WTC11 (cell line): ENCODE results near the gene DLG1. TPM values are rescaled to one million over a fixed set of nuclear protein-coding genes. Genes with fewer than 3 reads are reported as not detected.

ENCODE experiments used
- ATAC-seq: fragments of 200-7000 bp; cut with Tn5 transposase; 2 replicates; pipeline ENCODE4 v1.10.0; 2021; ENCODE audit warnings: mild to moderate bottlenecking, moderate library complexity
- CTCF ChIA-PET: fragments of 300-600 bp; sonication (Branson Sonifier 250); formaldehyde crosslinking; loops from one replicate; lab custom pipeline; 2021; ENCODE audit warnings: antibody characterized with exemption; lab: Charles Lee
- POLR2A ChIA-PET: fragments of 350-600 bp; sonication (Branson Sonifier 250); formaldehyde crosslinking; loops from one replicate; lab custom pipeline; 2021; ENCODE audit warnings: antibody characterized with exemption; lab: Charles Lee
- DNase-seq: peaks from one replicate; pipeline ENCODE4 v3.0.0; 2021; ENCODE audit warnings: low spot score
- H3K27ac Mint-ChIP-seq: 2 replicates; pipeline ENCODE4 v1.8.0; 2021; ENCODE audit warnings: mixed read lengths
- H3K27me3 Mint-ChIP-seq: 2 replicates; pipeline ENCODE4 v1.8.0; 2021; ENCODE audit warnings: low read depth, mild to moderate bottlenecking, moderate library complexity, mixed read lengths
- H3K36me3 Mint-ChIP-seq: 2 replicates; pipeline ENCODE4 v1.8.0; 2021; ENCODE audit warnings: mixed read lengths
- H3K4me1 Mint-ChIP-seq: 2 replicates; pipeline ENCODE4 v1.8.0; 2022; ENCODE audit warnings: mixed read lengths
- H3K4me3 Mint-ChIP-seq: 2 replicates; pipeline ENCODE4 v1.8.0; 2021; ENCODE audit warnings: mild to moderate bottlenecking, moderate library complexity, mixed read lengths
- H3K9me3 Mint-ChIP-seq: 2 replicates; pipeline ENCODE4 v1.8.0; 2021; ENCODE audit warnings: mixed read lengths
- CBFB ChIP-seq: sonication (generic); formaldehyde crosslinking; IDR thresholded peaks from 2 replicates; pipeline ENCODE4 v1.8.1; 2022; ENCODE audit warnings: mild to moderate bottlenecking, low read depth, missing genetic modification reagents
- CREB1 ChIP-seq: sonication (generic); formaldehyde crosslinking; IDR thresholded peaks from 2 replicates; pipeline ENCODE4 v1.8.0; 2023; ENCODE audit warnings: mild to moderate bottlenecking, missing genetic modification reagents
- ELF4 ChIP-seq: sonication (generic); formaldehyde crosslinking; IDR thresholded peaks from 2 replicates; pipeline ENCODE4 v1.8.1; 2022; ENCODE audit warnings: low read depth, mild to moderate bottlenecking, moderate library complexity, missing genetic modification reagents
- ETV6 ChIP-seq: sonication (generic); formaldehyde crosslinking; IDR thresholded peaks from 2 replicates; pipeline ENCODE4 v1.8.1; 2022; ENCODE audit warnings: mild to moderate bottlenecking, missing genetic modification reagents
- FOXK1 ChIP-seq: sonication (generic); formaldehyde crosslinking; IDR thresholded peaks from 2 replicates; pipeline ENCODE4 v1.8.0; 2022; ENCODE audit warnings: mild to moderate bottlenecking, moderate library complexity, missing genetic modification reagents
- GTF2I ChIP-seq: fragments of 250-450 bp; sonication (Bioruptor Pico); conservative IDR thresholded peaks from 2 replicates; pipeline ENCODE4 v1.4.0; 2021; ENCODE audit warnings: mild to moderate bottlenecking
- NFYB ChIP-seq: sonication (generic); formaldehyde crosslinking; conservative IDR thresholded peaks from 2 replicates; pipeline ENCODE4 v1.8.0; 2022; ENCODE audit warnings: low read depth, missing genetic modification reagents
- NR1H2 ChIP-seq: sonication (generic); formaldehyde crosslinking; IDR thresholded peaks from 2 replicates; pipeline ENCODE4 v1.9.0; 2021; ENCODE audit warnings: mild to moderate bottlenecking, moderate library complexity, missing genetic modification reagents
- SOX15 ChIP-seq: fragments of 250-450 bp; sonication (Bioruptor Pico); IDR thresholded peaks from 2 replicates; pipeline ENCODE4 v1.9.0; 2021; ENCODE audit warnings: mild to moderate bottlenecking
- ZNF317 ChIP-seq: sonication (generic); formaldehyde crosslinking; IDR thresholded peaks from 2 replicates; pipeline ENCODE4 v1.8.1; 2023; ENCODE audit warnings: low read depth, mild to moderate bottlenecking, moderate library complexity, missing genetic modification reagents, borderline replicate concordance
- ZNF416 ChIP-seq: fragments of 250-450 bp; sonication (Bioruptor Pico); IDR thresholded peaks from 2 replicates; pipeline ENCODE4 v1.9.0; 2021; ENCODE audit warnings: mild to moderate bottlenecking, inconsistent platforms
- total RNA-seq: library from RNA; stranded (reverse); gene quantifications from 3 replicates; pipeline ENCODE4 v1.2.3, GENCODE V29; 2021
- TF ChIP-seq, protein P1 (sequence below): sonication (generic); formaldehyde crosslinking; IDR thresholded peaks from 2 replicates; pipeline ENCODE4 v1.8.0; 2023; ENCODE audit warnings: missing genetic modification reagents, mild to moderate bottlenecking, borderline replicate concordance
- TF ChIP-seq, protein P2 (sequence below): fragments of 250-450 bp; sonication (Bioruptor Pico); IDR thresholded peaks from 2 replicates; pipeline ENCODE4 v2.1.2; 2022; ENCODE audit warnings: mild to moderate bottlenecking, moderate library complexity
- TF ChIP-seq, protein P3 (sequence below): sonication (generic); formaldehyde crosslinking; IDR thresholded peaks from 2 replicates; pipeline ENCODE4 v1.8.0; 2022; ENCODE audit warnings: mild to moderate bottlenecking, missing genetic modification reagents
- TF ChIP-seq, protein P4 (sequence below): sonication (generic); formaldehyde crosslinking; IDR thresholded peaks from 2 replicates; pipeline ENCODE4 v1.8.1; 2023; ENCODE audit warnings: mild to moderate bottlenecking, missing genetic modification reagents
- TF ChIP-seq, protein P5 (sequence below): fragments of 250-450 bp; sonication (Bioruptor Pico); IDR thresholded peaks from 2 replicates; pipeline ENCODE4 v1.8.0; 2021; ENCODE audit warnings: mild to moderate bottlenecking
- TF ChIP-seq, protein P6 (sequence below): sonication (generic); formaldehyde crosslinking; IDR thresholded peaks from 2 replicates; pipeline ENCODE4 v1.8.1; 2023; ENCODE audit warnings: mild to moderate bottlenecking, missing genetic modification reagents, borderline replicate concordance

The DLG1 gene
- total RNA-seq, 1 experiment from 2014 or later, result 81.1 TPM

DNA sequence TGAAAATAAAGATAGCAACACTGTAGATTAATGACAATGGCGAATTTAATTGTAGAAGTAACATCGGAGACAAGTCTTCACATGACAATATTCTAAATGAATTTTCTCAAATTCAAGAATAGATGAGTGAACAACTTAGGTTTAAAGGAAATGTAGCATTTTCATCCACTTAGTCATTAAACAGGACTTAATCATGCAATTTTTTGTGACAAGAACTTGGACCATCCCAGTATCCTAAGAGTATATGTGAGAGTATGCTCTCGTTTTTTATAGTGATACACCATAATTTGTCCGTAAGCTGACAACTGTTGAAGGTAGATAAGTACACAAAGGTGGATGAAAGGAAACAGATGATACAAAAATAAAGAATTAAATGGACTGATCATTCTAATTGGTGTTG lies 81.5 kb downstream of the DLG1 start (continued):
- TF ChIP-seq, protein P1, sequence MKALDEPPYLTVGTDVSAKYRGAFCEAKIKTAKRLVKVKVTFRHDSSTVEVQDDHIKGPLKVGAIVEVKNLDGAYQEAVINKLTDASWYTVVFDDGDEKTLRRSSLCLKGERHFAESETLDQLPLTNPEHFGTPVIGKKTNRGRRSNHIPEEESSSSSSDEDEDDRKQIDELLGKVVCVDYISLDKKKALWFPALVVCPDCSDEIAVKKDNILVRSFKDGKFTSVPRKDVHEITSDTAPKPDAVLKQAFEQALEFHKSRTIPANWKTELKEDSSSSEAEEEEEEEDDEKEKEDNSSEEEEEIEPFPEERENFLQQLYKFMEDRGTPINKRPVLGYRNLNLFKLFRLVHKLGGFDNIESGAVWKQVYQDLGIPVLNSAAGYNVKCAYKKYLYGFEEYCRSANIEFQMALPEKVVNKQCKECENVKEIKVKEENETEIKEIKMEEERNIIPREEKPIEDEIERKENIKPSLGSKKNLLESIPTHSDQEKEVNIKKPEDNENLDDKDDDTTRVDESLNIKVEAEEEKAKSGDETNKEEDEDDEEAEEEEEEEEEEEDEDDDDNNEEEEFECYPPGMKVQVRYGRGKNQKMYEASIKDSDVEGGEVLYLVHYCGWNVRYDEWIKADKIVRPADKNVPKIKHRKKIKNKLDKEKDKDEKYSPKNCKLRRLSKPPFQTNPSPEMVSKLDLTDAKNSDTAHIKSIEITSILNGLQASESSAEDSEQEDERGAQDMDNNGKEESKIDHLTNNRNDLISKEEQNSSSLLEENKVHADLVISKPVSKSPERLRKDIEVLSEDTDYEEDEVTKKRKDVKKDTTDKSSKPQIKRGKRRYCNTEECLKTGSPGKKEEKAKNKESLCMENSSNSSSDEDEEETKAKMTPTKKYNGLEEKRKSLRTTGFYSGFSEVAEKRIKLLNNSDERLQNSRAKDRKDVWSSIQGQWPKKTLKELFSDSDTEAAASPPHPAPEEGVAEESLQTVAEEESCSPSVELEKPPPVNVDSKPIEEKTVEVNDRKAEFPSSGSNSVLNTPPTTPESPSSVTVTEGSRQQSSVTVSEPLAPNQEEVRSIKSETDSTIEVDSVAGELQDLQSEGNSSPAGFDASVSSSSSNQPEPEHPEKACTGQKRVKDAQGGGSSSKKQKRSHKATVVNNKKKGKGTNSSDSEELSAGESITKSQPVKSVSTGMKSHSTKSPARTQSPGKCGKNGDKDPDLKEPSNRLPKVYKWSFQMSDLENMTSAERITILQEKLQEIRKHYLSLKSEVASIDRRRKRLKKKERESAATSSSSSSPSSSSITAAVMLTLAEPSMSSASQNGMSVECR (CRISPR knock-in tag), result no peak
- TF ChIP-seq, protein P2, sequence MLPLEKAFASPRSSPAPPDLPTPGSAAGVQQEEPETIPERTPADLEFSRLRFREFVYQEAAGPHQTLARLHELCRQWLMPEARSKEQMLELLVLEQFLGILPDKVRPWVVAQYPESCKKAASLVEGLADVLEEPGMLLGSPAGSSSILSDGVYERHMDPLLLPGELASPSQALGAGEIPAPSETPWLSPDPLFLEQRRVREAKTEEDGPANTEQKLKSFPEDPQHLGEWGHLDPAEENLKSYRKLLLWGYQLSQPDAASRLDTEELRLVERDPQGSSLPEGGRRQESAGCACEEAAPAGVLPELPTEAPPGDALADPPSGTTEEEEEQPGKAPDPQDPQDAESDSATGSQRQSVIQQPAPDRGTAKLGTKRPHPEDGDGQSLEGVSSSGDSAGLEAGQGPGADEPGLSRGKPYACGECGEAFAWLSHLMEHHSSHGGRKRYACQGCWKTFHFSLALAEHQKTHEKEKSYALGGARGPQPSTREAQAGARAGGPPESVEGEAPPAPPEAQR, result no peak
- no peak for TF ChIP-seq ZNF416 (CRISPR knock-in tag)
- no peak for TF ChIP-seq ZNF317 (CRISPR knock-in tag)
- no peak for TF ChIP-seq NR1H2
- no peak for TF ChIP-seq CBFB

DNA sequence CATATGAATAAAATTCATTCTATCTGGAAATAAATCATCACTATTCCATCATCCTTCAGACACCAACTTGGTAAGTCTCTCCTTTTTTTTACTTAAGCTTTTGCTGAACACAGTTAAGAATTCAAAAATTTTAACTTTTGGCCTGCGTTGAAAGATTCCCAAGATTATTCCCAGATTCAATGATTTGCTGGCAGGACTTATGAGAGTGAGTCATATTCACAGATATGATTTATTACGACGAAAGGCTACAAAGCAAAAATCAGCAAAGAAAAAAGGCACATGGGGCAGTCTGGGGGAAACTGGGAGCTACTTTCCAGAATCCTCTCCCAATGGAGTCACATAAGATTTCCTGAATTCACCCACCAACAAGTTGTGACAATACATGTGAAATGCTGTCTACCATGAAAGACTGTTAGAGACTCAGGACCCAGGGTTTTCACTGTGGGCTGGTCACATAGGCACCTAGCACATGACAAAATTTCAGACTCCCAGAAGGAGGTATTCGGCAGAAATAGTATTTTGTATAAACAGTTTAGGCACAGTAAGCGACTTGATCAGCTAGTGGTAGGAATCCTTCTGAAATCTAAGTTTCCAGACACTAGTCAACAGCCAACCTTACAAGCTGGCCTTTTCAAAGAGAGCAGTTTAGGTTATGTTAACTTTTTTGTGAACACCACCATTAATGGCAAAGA lies 82.1 kb downstream of the DLG1 start:
- Mint-ChIP-seq H3K4me3 (no peak overlapping the region), H3K9me3 (peaks cover 6% of the 10 kb centered on the region), H3K27ac (peak overlapping the region; percentile 5), H3K4me1 (peaks cover 64% of the 10 kb centered on the region), H3K27me3 (no peaks in the 10 kb centered on the region), H3K36me3 (peaks cover 5% of the 10 kb centered on the region; the same call in 1 of the 2 replicates)
- DNase-seq, result no peak
- no peak for ATAC-seq
- CTCF ChIA-PET, result interaction anchor here (0.7 to 1.7 kb wide), 3 partner anchors 29 to 1976 kb away, joined by 3 to 7 read pairs (median 3); no protein-coding TSS in a partner anchor
- POLR2A ChIA-PET, result interaction anchor here (0.6 kb wide), 1 partner anchor 78 kb away, joined by 3 read pairs; no protein-coding TSS in a partner anchor
- no peak for TF ChIP-seq ELF4 (CRISPR knock-in tag)
- TF ChIP-seq, protein P3, sequence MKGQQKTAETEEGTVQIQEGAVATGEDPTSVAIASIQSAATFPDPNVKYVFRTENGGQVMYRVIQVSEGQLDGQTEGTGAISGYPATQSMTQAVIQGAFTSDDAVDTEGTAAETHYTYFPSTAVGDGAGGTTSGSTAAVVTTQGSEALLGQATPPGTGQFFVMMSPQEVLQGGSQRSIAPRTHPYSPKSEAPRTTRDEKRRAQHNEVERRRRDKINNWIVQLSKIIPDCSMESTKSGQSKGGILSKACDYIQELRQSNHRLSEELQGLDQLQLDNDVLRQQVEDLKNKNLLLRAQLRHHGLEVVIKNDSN (CRISPR knock-in tag), result no peak
- no peak for TF ChIP-seq GTF2I (CRISPR knock-in tag)
- no peak for TF ChIP-seq ETV6 (CRISPR knock-in tag)
- TF ChIP-seq, protein P4, sequence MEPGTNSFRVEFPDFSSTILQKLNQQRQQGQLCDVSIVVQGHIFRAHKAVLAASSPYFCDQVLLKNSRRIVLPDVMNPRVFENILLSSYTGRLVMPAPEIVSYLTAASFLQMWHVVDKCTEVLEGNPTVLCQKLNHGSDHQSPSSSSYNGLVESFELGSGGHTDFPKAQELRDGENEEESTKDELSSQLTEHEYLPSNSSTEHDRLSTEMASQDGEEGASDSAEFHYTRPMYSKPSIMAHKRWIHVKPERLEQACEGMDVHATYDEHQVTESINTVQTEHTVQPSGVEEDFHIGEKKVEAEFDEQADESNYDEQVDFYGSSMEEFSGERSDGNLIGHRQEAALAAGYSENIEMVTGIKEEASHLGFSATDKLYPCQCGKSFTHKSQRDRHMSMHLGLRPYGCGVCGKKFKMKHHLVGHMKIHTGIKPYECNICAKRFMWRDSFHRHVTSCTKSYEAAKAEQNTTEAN (CRISPR knock-in tag), result no peak
- TF ChIP-seq, protein P1 (CRISPR knock-in tag), result no peak
- TF ChIP-seq, protein P5, sequence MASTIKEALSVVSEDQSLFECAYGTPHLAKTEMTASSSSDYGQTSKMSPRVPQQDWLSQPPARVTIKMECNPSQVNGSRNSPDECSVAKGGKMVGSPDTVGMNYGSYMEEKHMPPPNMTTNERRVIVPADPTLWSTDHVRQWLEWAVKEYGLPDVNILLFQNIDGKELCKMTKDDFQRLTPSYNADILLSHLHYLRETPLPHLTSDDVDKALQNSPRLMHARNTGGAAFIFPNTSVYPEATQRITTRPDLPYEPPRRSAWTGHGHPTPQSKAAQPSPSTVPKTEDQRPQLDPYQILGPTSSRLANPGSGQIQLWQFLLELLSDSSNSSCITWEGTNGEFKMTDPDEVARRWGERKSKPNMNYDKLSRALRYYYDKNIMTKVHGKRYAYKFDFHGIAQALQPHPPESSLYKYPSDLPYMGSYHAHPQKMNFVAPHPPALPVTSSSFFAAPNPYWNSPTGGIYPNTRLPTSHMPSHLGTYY, result no peak
- TF ChIP-seq NFYB (CRISPR knock-in tag), result no peak
- TF ChIP-seq FOXK1 (CRISPR knock-in tag), result no peak
- no peak for TF ChIP-seq CREB1 (CRISPR knock-in tag)
- TF ChIP-seq SOX15 (CRISPR knock-in tag), result no peak
- TF ChIP-seq, protein P6, sequence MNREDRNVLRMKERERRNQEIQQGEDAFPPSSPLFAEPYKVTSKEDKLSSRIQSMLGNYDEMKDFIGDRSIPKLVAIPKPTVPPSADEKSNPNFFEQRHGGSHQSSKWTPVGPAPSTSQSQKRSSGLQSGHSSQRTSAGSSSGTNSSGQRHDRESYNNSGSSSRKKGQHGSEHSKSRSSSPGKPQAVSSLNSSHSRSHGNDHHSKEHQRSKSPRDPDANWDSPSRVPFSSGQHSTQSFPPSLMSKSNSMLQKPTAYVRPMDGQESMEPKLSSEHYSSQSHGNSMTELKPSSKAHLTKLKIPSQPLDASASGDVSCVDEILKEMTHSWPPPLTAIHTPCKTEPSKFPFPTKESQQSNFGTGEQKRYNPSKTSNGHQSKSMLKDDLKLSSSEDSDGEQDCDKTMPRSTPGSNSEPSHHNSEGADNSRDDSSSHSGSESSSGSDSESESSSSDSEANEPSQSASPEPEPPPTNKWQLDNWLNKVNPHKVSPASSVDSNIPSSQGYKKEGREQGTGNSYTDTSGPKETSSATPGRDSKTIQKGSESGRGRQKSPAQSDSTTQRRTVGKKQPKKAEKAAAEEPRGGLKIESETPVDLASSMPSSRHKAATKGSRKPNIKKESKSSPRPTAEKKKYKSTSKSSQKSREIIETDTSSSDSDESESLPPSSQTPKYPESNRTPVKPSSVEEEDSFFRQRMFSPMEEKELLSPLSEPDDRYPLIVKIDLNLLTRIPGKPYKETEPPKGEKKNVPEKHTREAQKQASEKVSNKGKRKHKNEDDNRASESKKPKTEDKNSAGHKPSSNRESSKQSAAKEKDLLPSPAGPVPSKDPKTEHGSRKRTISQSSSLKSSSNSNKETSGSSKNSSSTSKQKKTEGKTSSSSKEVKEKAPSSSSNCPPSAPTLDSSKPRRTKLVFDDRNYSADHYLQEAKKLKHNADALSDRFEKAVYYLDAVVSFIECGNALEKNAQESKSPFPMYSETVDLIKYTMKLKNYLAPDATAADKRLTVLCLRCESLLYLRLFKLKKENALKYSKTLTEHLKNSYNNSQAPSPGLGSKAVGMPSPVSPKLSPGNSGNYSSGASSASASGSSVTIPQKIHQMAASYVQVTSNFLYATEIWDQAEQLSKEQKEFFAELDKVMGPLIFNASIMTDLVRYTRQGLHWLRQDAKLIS, result no peak
